ENCODE measurements around the gene ZNF202.
A peak's percentile ranks its signal among the peaks of the same experiment; 100 is the strongest.
"Not testable (repeated sequence)": the region's sequence is repeated elsewhere in the genome, so short reads cannot be mapped to it uniquely, and the experiment has no call there.

ZNF202 gene

GRCh38 chr11:123742031-123742723 lies 717 bp upstream of the ZNF202 start:
- DNase-seq (ENCODE audit: low read depth in 2 of 2, low spot score in 1 of 2): no peak

GRCh38 chr11:123740787-123741158 lies 687 bp downstream of the ZNF202 start:
- no peak for DNase-seq (ENCODE audit: low read depth in 2 of 2, low spot score in 1 of 2)

GRCh38 chr11:123738374-123738773 lies 3.1 kb downstream of the ZNF202 start:
- no peak for DNase-seq (ENCODE audit: low read depth in 2 of 2, low spot score in 1 of 2)

- DNase-seq (ENCODE audit: low read depth in 2 of 2, low spot score in 1 of 2): no peak
These were observed 4.7 kb downstream of the ZNF202 start for GRCh38 chr11:123736769-123737168.

GRCh38 chr11:123729602-123730001 lies 11.9 kb downstream of the ZNF202 start:
- no peak for DNase-seq (ENCODE audit: low read depth in 2 of 2, low spot score in 1 of 2)

- DNase-seq (ENCODE audit: low read depth in 2 of 2, low spot score in 1 of 2): no peak
These were observed 15.3 kb downstream of the ZNF202 start for GRCh38 chr11:123725995-123726655.

GRCh38 chr11:123719452-123719851 lies 22.0 kb downstream of the ZNF202 start:
- DNase-seq (ENCODE audit: low read depth in 2 of 2, low spot score in 1 of 2): no peak

- DNase-seq (ENCODE audit: low read depth in 2 of 2, low spot score in 1 of 2): no peak
These were observed 23.0 kb downstream of the ZNF202 start for GRCh38 chr11:123718469-123718868.

- no peak for DNase-seq (ENCODE audit: low read depth in 2 of 2, low spot score in 1 of 2)
These were observed 23.4 kb downstream of the ZNF202 start for GRCh38 chr11:123718063-123718462.

GRCh38 chr11:123712627-123713026 lies 28.8 kb downstream of the ZNF202 start:
- DNase-seq (ENCODE audit: low read depth in 2 of 2, low spot score in 1 of 2): not testable (repeated sequence)

GRCh38 chr11:123707606-123708205 lies 33.8 kb downstream of the ZNF202 start:
- peak in 1 of 2 donors; percentile 16 for DNase-seq (ENCODE audit: low read depth in 2 of 2, low spot score in 1 of 2)

GRCh38 chr11:123707206-123707605 lies 34.3 kb downstream of the ZNF202 start:
- no peak for DNase-seq (ENCODE audit: low read depth in 2 of 2, low spot score in 1 of 2)

GRCh38 chr11:123704341-123704740 lies 37.1 kb downstream of the ZNF202 start:
- DNase-seq (ENCODE audit: low read depth in 2 of 2, low spot score in 1 of 2): no peak

GRCh38 chr11:123702696-123703095 lies 38.8 kb downstream of the ZNF202 start:
- DNase-seq (ENCODE audit: low read depth in 2 of 2, low spot score in 1 of 2): no peak

GRCh38 chr11:123702139-123702538 lies 39.3 kb downstream of the ZNF202 start:
- no peak for DNase-seq (ENCODE audit: low read depth in 2 of 2, low spot score in 1 of 2)

GRCh38 chr11:123700772-123701171 lies 40.7 kb downstream of the ZNF202 start:
- DNase-seq (ENCODE audit: low read depth in 2 of 2, low spot score in 1 of 2): no peak

GRCh38 chr11:123698546-123699127 lies 42.8 kb downstream of the ZNF202 start:
- no peak for DNase-seq (ENCODE audit: low read depth in 2 of 2, low spot score in 1 of 2)

GRCh38 chr11:123696183-123696582 lies 45.3 kb downstream of the ZNF202 start:
- no peak for DNase-seq (ENCODE audit: low read depth in 2 of 2, low spot score in 1 of 2)

- DNase-seq (ENCODE audit: low read depth in 2 of 2, low spot score in 1 of 2): no peak
These were observed 46.2 kb downstream of the ZNF202 start for GRCh38 chr11:123695231-123695630.

GRCh38 chr11:123694551-123694950 lies 46.9 kb downstream of the ZNF202 start:
- DNase-seq (ENCODE audit: low read depth in 2 of 2, low spot score in 1 of 2): no peak

GRCh38 chr11:123692961-123693360 lies 48.5 kb downstream of the ZNF202 start:
- no peak for DNase-seq (ENCODE audit: low read depth in 2 of 2, low spot score in 1 of 2)

GRCh38 chr11:123690485-123690884 lies 51.0 kb downstream of the ZNF202 start:
- no peak for DNase-seq (ENCODE audit: low read depth in 2 of 2, low spot score in 1 of 2)

Measured in stimulated activated CD8-positive, alpha-beta memory T cell treated with anti-CD3 and anti-CD28 coated beads, Interleukin-4, amount 100 ng/mL, for 1 hour (primary cell).